ENCODE data around the gene FOSB. TPM values are rescaled to one million over a fixed set of nuclear protein-coding genes. Genes with fewer than 3 reads are reported as not detected.

The FOSB gene
- total RNA-seq, 2 donors from 2014 or later: 2.5 to 6.4 TPM

DNA sequence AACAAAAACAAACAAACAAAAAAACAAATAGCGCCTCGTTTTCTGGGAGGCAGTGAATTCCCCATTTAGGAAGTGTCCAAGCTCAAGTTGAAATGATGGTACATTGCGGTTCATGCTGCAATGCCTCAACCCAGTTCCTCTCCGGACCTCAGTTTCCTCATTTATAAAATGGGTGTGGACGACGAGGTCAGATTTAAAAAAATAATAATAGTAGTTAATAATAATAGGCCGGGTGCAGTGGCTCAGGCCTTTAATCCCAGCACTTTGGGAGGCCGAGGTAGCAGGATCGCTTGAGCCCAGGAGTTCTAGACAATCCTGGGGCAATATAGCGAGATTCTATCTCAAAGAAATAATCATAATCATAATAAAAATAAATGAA, 28.6 kb upstream of the FOSB start:
- TF ChIP-seq POLR2AphosphoS5 (IDR thresholded peaks at IDR 0.05): no peak
- TF ChIP-seq CTCF (IDR thresholded peaks at IDR 0.05): no peak
- TF ChIP-seq POLR2A (IDR thresholded peaks at IDR 0.05): no peak
- WGBS: 33% methylated on average over 10 of the region's 10 CpGs

GRCh38 chr19:45439569-45440258, 28.1 kb upstream of the FOSB start:
- no peaks in the 10 kb centered on the region for H3K36me3 ChIP-seq
- no peaks in the 10 kb centered on the region for H3K4me1 ChIP-seq (replicated peaks)
- H3K9me3 ChIP-seq: no peaks in the 10 kb centered on the region
- DNase-seq (ENCODE audit: low spot score): peak; percentile 71
- no peaks in the 10 kb centered on the region for H3K27me3 ChIP-seq (replicated peaks; ENCODE audit: insufficient read depth)
- TF ChIP-seq CTCF (IDR thresholded peaks at IDR 0.05): peak; percentile 100
- no peak for TF ChIP-seq POLR2A (IDR thresholded peaks at IDR 0.05)
- TF ChIP-seq POLR2AphosphoS5 (IDR thresholded peaks at IDR 0.05): peak; percentile 51
- intact Hi-C loops (cut with DNase I): loop anchor here (1.0 kb wide), 1 partner anchor 39 kb away; no protein-coding TSS in a partner anchor
- H3K27ac ChIP-seq: peak overlapping the region; percentile 92 to 95
- under 1% methylated on average over 78 of the region's 78 CpGs for WGBS
- H3K4me3 ChIP-seq: peak overlapping the region; percentile 83 to 84

More for the DNA sequence above, 28.6 kb upstream of the FOSB start:
- Histone ChIP-seq H3K36me3 (no peaks in the 10 kb centered on the region), H3K4me1 (replicated peaks) (no peaks in the 10 kb centered on the region), H3K27me3 (replicated peaks; ENCODE audit: insufficient read depth) (no peaks in the 10 kb centered on the region), H3K9me3 (no peaks in the 10 kb centered on the region), H3K27ac (peak overlapping the region; percentile 92 to 95), H3K4me3 (peak overlapping the region; percentile 83 to 84)
- no peak for DNase-seq (ENCODE audit: low spot score)
- intact Hi-C loops (cut with DNase I): loop anchor here (1.0 kb wide), 1 partner anchor 39 kb away; no protein-coding TSS in a partner anchor

- DNase-seq (ENCODE audit: low spot score): no peak
- Histone ChIP-seq H3K27me3 (replicated peaks; ENCODE audit: insufficient read depth) (no peaks in the 10 kb centered on the region), H3K4me3 (peak overlapping the region; percentile 83 to 84), H3K27ac (peak overlapping the region; percentile 92 to 95), H3K9me3 (no peaks in the 10 kb centered on the region), H3K36me3 (no peaks in the 10 kb centered on the region), H3K4me1 (replicated peaks) (no peaks in the 10 kb centered on the region)
- 63% methylated on average over 9 of the region's 9 CpGs for WGBS
- TF ChIP-seq POLR2A (IDR thresholded peaks at IDR 0.05): no peak
- TF ChIP-seq POLR2AphosphoS5 (IDR thresholded peaks at IDR 0.05): no peak
- no peak for TF ChIP-seq CTCF (IDR thresholded peaks at IDR 0.05)
- intact Hi-C loops (cut with DNase I): no loop called here
Measured at GRCh38 chr19:45440259-45440638, 27.5 kb upstream of the FOSB start.

GRCh38 chr19:45440873-45441654, 26.7 kb upstream of the FOSB start:
- no peaks in the 10 kb centered on the region for H3K4me1 ChIP-seq (replicated peaks)
- TF ChIP-seq CTCF (IDR thresholded peaks at IDR 0.05) (no peak), POLR2AphosphoS5 (IDR thresholded peaks at IDR 0.05) (no peak), POLR2A (IDR thresholded peaks at IDR 0.05) (no peak)
- peak overlapping the region; percentile 92 to 95 for H3K27ac ChIP-seq
- H3K36me3 ChIP-seq: no peaks in the 10 kb centered on the region
- H3K9me3 ChIP-seq: no peaks in the 10 kb centered on the region
- H3K27me3 ChIP-seq (replicated peaks; ENCODE audit: insufficient read depth): no peaks in the 10 kb centered on the region
- 95% methylated on average over 9 of the region's 9 CpGs for WGBS
- DNase-seq (ENCODE audit: low spot score): no peak
- H3K4me3 ChIP-seq: no peak overlapping the region
- intact Hi-C loops (cut with DNase I): no loop called here

Measured in prostate gland (tissue), 2 donors.